ENCODE results near the gene TMEM245. TPM values are rescaled to one million over a fixed set of nuclear protein-coding genes. Genes with fewer than 3 reads are reported as not detected.

TMEM245 gene
- total and polyA plus RNA-seq, 2 donors (not counting 3 experiments of a cell fraction or from before 2014, with no cell fraction given) = 44.2 to 48.0 TPM

DNA sequence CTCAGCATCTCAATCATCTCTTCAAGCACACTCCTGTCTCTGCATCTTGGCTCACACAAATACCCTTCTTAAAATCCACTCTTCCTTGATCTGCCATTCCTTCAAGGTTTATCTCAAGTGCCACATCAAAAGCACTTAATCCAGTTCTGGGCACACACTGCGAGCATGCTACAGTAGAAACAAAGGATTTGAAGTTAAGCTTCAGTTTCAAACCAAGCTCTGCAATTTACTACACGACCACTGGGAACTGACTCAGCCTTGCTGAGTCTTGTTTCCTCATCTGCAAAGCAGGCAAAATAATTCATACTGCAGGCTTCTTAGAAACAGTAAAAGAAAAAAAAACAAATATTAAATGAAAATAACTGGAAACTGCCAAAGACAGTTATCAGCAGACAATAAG is 56.0 kb downstream of the TMEM245 start:
- CTCF ChIA-PET = interaction anchor here (0.6 to 1.8 kb wide), 10 partner anchors 11 to 110 kb away, joined by 3 to 5 read pairs (median 4); no protein-coding TSS in a partner anchor

DNA sequence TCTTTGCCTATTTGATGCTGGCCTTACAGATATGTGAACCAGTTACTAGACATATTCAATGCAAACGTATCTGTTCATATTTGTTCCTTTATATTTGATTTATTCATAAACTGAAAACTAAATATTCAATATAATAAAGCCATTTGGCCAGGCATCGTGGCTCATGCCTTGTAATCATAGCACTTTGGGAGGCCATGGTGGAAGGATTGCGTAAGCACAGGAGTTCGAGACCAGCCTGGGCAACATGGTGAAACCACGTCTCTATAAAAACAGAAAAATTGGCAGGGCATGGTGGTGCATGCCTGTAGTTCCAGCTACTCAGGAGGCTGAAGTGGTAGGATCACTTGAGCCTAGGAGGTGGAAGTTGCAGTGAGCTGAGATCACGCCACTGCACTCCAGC is 57.2 kb downstream of the TMEM245 start:
- H3K27me3 ChIP-seq (ENCODE audit: control insufficient read depth in 2 of 2, insufficient read depth in 2 of 2, low read length in 2 of 2) = no peaks in the 10 kb centered on the region
- peaks cover 14% of the 10 kb centered on the region for H3K4me1 ChIP-seq (ENCODE audit: control insufficient read depth, extremely low read depth, insufficient read depth, low read length)
- no peak overlapping the region for H2AFZ ChIP-seq (ENCODE audit: low read depth, low read length)
- H3K4me2 ChIP-seq (ENCODE audit: insufficient read depth, low read length) = no peak overlapping the region
- no peak overlapping the region for H3K9ac ChIP-seq (replicated peaks; ENCODE audit: extremely low read depth, insufficient read depth, low read length)
- no peaks in the 10 kb centered on the region for H3K9me3 ChIP-seq (replicated peaks; ENCODE audit: control insufficient read depth, insufficient read depth, low read length)
- no peak overlapping the region for H3K27ac ChIP-seq (ENCODE audit: insufficient read depth, low read depth, low read length)
- H4K20me1 ChIP-seq (replicated peaks; ENCODE audit: control insufficient read depth, extremely low read depth, insufficient read depth, low read length) = no peaks in the 10 kb centered on the region
- no peaks in the 10 kb centered on the region for H3K9me1 ChIP-seq (replicated peaks; ENCODE audit: control insufficient read depth, extremely low read depth, insufficient read depth, low read length)
- ChIA-PET POLR2A (no interaction called here), CTCF (interaction anchor here (0.7 to 1.8 kb wide), 3 partner anchors 13 to 52 kb away, joined by 3 to 5 read pairs (median 4); no protein-coding TSS in a partner anchor)
- dilution Hi-C loops (cut with MboI; ENCODE audit: extremely low pct_ligation_motif_present, low sequenced_read_pairs) = no loop called here
- H3K79me2 ChIP-seq (ENCODE audit: control insufficient read depth, insufficient read depth, low read length) = no peaks in the 10 kb centered on the region
- FAIRE-seq (no peak), DNase-seq (ENCODE audit: low read depth, low spot score) (no peak)
- H3K36me3 ChIP-seq (ENCODE audit: control insufficient read depth in 2 of 2, extremely low read depth in 1 of 2, insufficient read depth in 2 of 2, low read length in 2 of 2) = peaks cover 8 to 17% of the 10 kb centered on the region in 2 experiments
- intact Hi-C loops (cut with micrococcal nuclease) = no loop called here
- BruUV-seq (replicated peaks) = no TSS peak
- TF ChIP-seq EZH2 (IDR thresholded peaks at IDR 0.05; ENCODE audit: borderline replicate concordance, low read depth, low read length, severe bottlenecking) (no peak), GATA2 (IDR thresholded peaks at IDR 0.05; ENCODE audit: insufficient read depth, insufficient read length, low read depth, low read length) (no peak), POLR2AphosphoS5 (IDR thresholded peaks at IDR 0.05; ENCODE audit: insufficient read depth, low read depth, low read length) (no peak), POLR2A (IDR thresholded peaks at IDR 0.05; ENCODE audit: low read depth, low read length) (no peak), MYC (IDR thresholded peaks at IDR 0.05; ENCODE audit: low read depth, low read length) (no peak), FOS (IDR thresholded peaks at IDR 0.05; ENCODE audit: borderline replicate concordance, insufficient read depth, low read length) (no peak), JUN (IDR thresholded peaks at IDR 0.05; ENCODE audit: borderline replicate concordance, insufficient read depth, insufficient read length, low read depth) (no peak)
- TF ChIP-seq, protein P1, sequence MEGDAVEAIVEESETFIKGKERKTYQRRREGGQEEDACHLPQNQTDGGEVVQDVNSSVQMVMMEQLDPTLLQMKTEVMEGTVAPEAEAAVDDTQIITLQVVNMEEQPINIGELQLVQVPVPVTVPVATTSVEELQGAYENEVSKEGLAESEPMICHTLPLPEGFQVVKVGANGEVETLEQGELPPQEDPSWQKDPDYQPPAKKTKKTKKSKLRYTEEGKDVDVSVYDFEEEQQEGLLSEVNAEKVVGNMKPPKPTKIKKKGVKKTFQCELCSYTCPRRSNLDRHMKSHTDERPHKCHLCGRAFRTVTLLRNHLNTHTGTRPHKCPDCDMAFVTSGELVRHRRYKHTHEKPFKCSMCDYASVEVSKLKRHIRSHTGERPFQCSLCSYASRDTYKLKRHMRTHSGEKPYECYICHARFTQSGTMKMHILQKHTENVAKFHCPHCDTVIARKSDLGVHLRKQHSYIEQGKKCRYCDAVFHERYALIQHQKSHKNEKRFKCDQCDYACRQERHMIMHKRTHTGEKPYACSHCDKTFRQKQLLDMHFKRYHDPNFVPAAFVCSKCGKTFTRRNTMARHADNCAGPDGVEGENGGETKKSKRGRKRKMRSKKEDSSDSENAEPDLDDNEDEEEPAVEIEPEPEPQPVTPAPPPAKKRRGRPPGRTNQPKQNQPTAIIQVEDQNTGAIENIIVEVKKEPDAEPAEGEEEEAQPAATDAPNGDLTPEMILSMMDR (IDR thresholded peaks at IDR 0.05; ENCODE audit: extremely low read depth in 1 of 2, insufficient read depth in 1 of 2, low read depth in 1 of 2, low read length in 2 of 2) = no peak
- TF ChIP-seq, protein P2, sequence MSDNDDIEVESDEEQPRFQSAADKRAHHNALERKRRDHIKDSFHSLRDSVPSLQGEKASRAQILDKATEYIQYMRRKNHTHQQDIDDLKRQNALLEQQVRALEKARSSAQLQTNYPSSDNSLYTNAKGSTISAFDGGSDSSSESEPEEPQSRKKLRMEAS (IDR thresholded peaks at IDR 0.05; ENCODE audit: insufficient read depth, insufficient read length) = no peak
- no peak overlapping the region for H3K4me3 ChIP-seq (replicated peaks in 1 of 3; ENCODE audit: insufficient read depth in 1 of 3, low read depth in 1 of 3, low read length in 3 of 3)

More for the DNA sequence above, 56.0 kb downstream of the TMEM245 start:
- H3K4me3 ChIP-seq (replicated peaks in 1 of 3; ENCODE audit: insufficient read depth in 1 of 3, low read depth in 1 of 3, low read length in 3 of 3) = no peak overlapping the region
- no peaks in the 10 kb centered on the region for H3K9me3 ChIP-seq (replicated peaks; ENCODE audit: control insufficient read depth, insufficient read depth, low read length)
- no peaks in the 10 kb centered on the region for H3K79me2 ChIP-seq (ENCODE audit: control insufficient read depth, insufficient read depth, low read length)
- dilution Hi-C loops (cut with MboI; ENCODE audit: extremely low pct_ligation_motif_present, low sequenced_read_pairs) = no loop called here
- peaks cover 8 to 14% of the 10 kb centered on the region in 2 experiments for H3K36me3 ChIP-seq (ENCODE audit: control insufficient read depth in 2 of 2, extremely low read depth in 1 of 2, insufficient read depth in 2 of 2, low read length in 2 of 2)
- H3K27ac ChIP-seq (ENCODE audit: insufficient read depth, low read depth, low read length) = no peak overlapping the region
- H3K4me1 ChIP-seq (ENCODE audit: control insufficient read depth, extremely low read depth, insufficient read depth, low read length) = peaks cover 14% of the 10 kb centered on the region
- H3K4me2 ChIP-seq (ENCODE audit: insufficient read depth, low read length) = no peak overlapping the region
- FAIRE-seq (peak; percentile 47), DNase-seq (ENCODE audit: low read depth, low spot score) (no peak)
- POLR2A ChIA-PET = interaction anchor here (0.5 kb wide), 1 partner anchor 56 kb away, joined by 3 read pairs; no protein-coding TSS in a partner anchor
- no peak overlapping the region for H2AFZ ChIP-seq (ENCODE audit: low read depth, low read length)
- no peaks in the 10 kb centered on the region for H3K9me1 ChIP-seq (replicated peaks; ENCODE audit: control insufficient read depth, extremely low read depth, insufficient read depth, low read length)
- peak; percentile 21 for TF ChIP-seq FOS (IDR thresholded peaks at IDR 0.05; ENCODE audit: borderline replicate concordance, insufficient read depth, low read length)
- no peak for TF ChIP-seq POLR2AphosphoS5 (IDR thresholded peaks at IDR 0.05; ENCODE audit: insufficient read depth, low read depth, low read length)
- BruUV-seq (replicated peaks) = no TSS peak
- no peaks in the 10 kb centered on the region for H4K20me1 ChIP-seq (replicated peaks; ENCODE audit: control insufficient read depth, extremely low read depth, insufficient read depth, low read length)
- no peaks in the 10 kb centered on the region for H3K27me3 ChIP-seq (ENCODE audit: control insufficient read depth in 2 of 2, insufficient read depth in 2 of 2, low read length in 2 of 2)
- intact Hi-C loops (cut with micrococcal nuclease) = no loop called here
- no peak overlapping the region for H3K9ac ChIP-seq (replicated peaks; ENCODE audit: extremely low read depth, insufficient read depth, low read length)
